HL-60 (cell line): ENCODE measurements around the gene RXFP3.

Experiments used
- DNase-seq, 2 experiments: peaks; one replicate each; pipeline ENCODE4 v3.0.0-alpha.2; 2010 to 2020; ENCODE audit warnings: low read depth in 1 of 2, low spot score in 1 of 2
- H3K27ac ChIP-seq: fragments of 250-450 bp; sonication (Bioruptor Pico); replicated peaks from 2 replicates; pipeline ENCODE4 v1.5.1; 2020; ENCODE audit warnings: mild to moderate bottlenecking, moderate library complexity
- H3K27me3 ChIP-seq: fragments of 250-450 bp; sonication (Bioruptor Pico); 2 replicates; pipeline ENCODE4 v1.5.1; 2021; ENCODE audit warnings: mild to moderate bottlenecking, moderate library complexity; ENCODE audit not compliant: insufficient read depth, poor library complexity, severe bottlenecking
- H3K4me3 ChIP-seq: replicated peaks from 2 replicates; pipeline ENCODE4 v1.5.1; 2011; ENCODE audit warnings: mild to moderate bottlenecking, control low read depth, low read length; ENCODE audit not compliant: insufficient read depth
- GABPA ChIP-seq: IDR thresholded peaks from 2 replicates; pipeline ENCODE4 v1.6.1; 2012; ENCODE audit warnings: low read depth
- POLR2AphosphoS5 ChIP-seq: IDR thresholded peaks from 2 replicates; pipeline ENCODE4 v1.6.1; 2012; ENCODE audit warnings: low read depth
- REST ChIP-seq: IDR thresholded peaks from 2 replicates; pipeline ENCODE4 v1.6.1; 2012; ENCODE audit warnings: low read depth; ENCODE audit not compliant: insufficient replicate concordance
- SPI1 ChIP-seq: IDR thresholded peaks from 2 replicates; pipeline ENCODE4 v1.6.1; 2012; ENCODE audit warnings: low read depth, mild to moderate bottlenecking, borderline replicate concordance
- TF ChIP-seq, protein P1 (sequence below): IDR thresholded peaks from one replicate; pipeline ENCODE4 v1.5.1; 2011; ENCODE audit warnings: low read length, control low read depth, inconsistent platforms; ENCODE audit not compliant: insufficient read depth

Gene RXFP3

DNA sequence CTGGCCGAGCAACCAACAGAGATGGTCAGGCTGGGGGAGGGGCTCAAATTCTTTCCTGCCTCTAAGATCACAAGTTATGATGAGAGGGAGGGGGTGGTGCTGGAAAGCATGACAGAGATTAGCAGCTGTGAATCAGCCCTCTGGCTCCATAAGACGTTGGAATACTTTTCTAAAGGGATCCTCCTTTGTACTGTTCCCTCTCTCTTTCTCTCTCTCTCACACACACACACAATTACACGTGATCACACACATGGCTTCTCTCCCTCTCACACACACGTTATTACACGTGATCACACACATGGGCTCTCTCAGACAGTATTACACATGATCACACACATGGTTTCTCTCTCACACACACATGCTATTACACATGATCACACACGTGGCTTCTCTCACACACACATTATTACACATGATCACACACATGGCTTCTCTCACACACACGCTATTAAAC, 48.5 kb downstream of the RXFP3 start, which contains the start of gene SLC45A2:
Gene SLC45A2 (minus strand): TSS at position 23 of the 454 bp plus-strand sequence. CDS start 110 bp downstream, outside the sequence.
- no peak within 1 kb of the TSS for H3K27ac ChIP-seq
- no peak for DNase-seq
- no peaks in the 10 kb centered on the region for H3K27me3 ChIP-seq
- TF ChIP-seq SPI1 (no peak), REST (no peak), POLR2AphosphoS5 (no peak), GABPA (no peak)
- TF ChIP-seq, protein P1, sequence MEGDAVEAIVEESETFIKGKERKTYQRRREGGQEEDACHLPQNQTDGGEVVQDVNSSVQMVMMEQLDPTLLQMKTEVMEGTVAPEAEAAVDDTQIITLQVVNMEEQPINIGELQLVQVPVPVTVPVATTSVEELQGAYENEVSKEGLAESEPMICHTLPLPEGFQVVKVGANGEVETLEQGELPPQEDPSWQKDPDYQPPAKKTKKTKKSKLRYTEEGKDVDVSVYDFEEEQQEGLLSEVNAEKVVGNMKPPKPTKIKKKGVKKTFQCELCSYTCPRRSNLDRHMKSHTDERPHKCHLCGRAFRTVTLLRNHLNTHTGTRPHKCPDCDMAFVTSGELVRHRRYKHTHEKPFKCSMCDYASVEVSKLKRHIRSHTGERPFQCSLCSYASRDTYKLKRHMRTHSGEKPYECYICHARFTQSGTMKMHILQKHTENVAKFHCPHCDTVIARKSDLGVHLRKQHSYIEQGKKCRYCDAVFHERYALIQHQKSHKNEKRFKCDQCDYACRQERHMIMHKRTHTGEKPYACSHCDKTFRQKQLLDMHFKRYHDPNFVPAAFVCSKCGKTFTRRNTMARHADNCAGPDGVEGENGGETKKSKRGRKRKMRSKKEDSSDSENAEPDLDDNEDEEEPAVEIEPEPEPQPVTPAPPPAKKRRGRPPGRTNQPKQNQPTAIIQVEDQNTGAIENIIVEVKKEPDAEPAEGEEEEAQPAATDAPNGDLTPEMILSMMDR, result no peak
- H3K4me3 ChIP-seq, result no peak within 1 kb of the TSS

DNA sequence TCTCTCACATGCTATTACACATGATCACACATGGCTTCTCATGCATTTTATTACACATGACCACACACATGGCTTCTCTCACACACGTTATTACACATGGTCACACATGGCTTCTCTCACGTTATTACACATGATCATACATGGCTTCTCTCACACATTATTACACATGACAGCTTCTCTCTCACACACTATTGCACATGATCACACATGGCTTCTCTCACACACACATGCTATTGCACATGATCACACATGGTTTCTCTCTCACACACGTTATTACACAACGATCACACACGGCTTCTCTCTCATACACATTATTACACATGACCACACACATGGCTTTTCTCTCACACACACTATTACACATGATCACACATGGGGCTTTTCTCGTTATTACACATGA, 49.3 kb downstream of the RXFP3 start:
- no peaks in the 10 kb centered on the region for H3K27me3 ChIP-seq
- H3K4me3 ChIP-seq, result no peak overlapping the region
- no peak for DNase-seq
- TF ChIP-seq, protein P1, result no peak
- TF ChIP-seq POLR2AphosphoS5 (no peak), GABPA (no peak), SPI1 (no peak), REST (no peak)
- H3K27ac ChIP-seq, result no peak overlapping the region
